ENCODE data around the gene PFKFB2. TPM values are rescaled to one million over a fixed set of nuclear protein-coding genes. Genes with fewer than 3 reads are reported as not detected.

PFKFB2 gene
- total and polyA plus RNA-seq, 2 of the 8 experiments (the other 6 are each of a cell fraction or from before 2014, with no cell fraction given), result 6.7 to 19.1 TPM

DNA sequence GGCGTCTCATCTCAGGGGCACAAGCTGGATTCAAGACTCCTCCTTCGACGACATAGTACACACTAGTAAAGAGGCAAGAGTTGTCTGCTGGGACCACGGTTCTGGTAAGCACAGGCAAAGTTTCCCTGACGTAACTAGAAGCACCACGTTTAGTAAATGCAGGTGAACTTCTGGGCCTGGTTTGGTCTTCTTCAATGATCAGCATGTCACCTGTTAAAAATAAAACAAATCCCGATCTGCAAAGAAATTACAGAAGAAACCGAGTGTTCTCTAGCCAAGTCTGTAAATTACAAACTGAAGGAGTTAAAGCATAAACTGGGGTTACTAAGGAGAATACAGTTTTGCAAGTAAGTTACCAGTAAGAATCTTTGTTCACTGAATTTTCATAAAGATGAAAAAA lies 3.6 kb upstream of the PFKFB2 start (continued):
- no peak for TF ChIP-seq BRCA1 (IDR thresholded peaks at IDR 0.05; ENCODE audit: low read depth, low read length)
- TF ChIP-seq GABPA (IDR thresholded peaks at IDR 0.05; ENCODE audit: borderline replicate concordance, insufficient read depth, low read length), result no peak
- no peak for TF ChIP-seq CBX8 (IDR thresholded peaks at IDR 0.05; ENCODE audit: borderline replicate concordance, low read depth, low read length)

All from H1 (cell line).